ENCODE measurements around the gene NPS. TPM values are rescaled to one million over a fixed set of nuclear protein-coding genes. Genes with fewer than 3 reads are reported as not detected.

The NPS gene
- total and polyA plus RNA-seq, 2 experiments from 2014 or later = not detected

- H3K9me2 ChIP-seq (replicated peaks; ENCODE audit: insufficient read depth) = no peaks in the 10 kb centered on the region
- no peak for DNase-seq (ENCODE audit: low spot score)
- H3K27ac ChIP-seq = no peak overlapping the region
- H3K4me3 ChIP-seq = no peak overlapping the region
- peaks cover 7% of the 10 kb centered on the region for H3K27me3 ChIP-seq
- H4K20me1 ChIP-seq (ENCODE audit: insufficient read depth, poor library complexity, severe bottlenecking) = no peaks in the 10 kb centered on the region
- peak; percentile 40 for TF ChIP-seq CTCF (IDR thresholded peaks at IDR 0.05; ENCODE audit: poor library complexity)
- TF ChIP-seq EZH2phosphoT487 (IDR thresholded peaks at IDR 0.05; ENCODE audit: low read depth, severe bottlenecking, unreplicated experiment) = no peak
- no peak for TF ChIP-seq EZH2 (IDR thresholded peaks at IDR 0.05; ENCODE audit: borderline replicate concordance)
- H3K9me3 ChIP-seq (ENCODE audit: low read depth) = no peaks in the 10 kb centered on the region
- H3K4me2 ChIP-seq = no peak overlapping the region
- H3K4me1 ChIP-seq (ENCODE audit: insufficient read depth) = no peaks in the 10 kb centered on the region
- no peaks in the 10 kb centered on the region for H3K79me2 ChIP-seq
- 79% methylated on average over 8 of the region's 8 CpGs for WGBS (ENCODE audit: low lambda C conversion rate, missing lambda C conversion rate)
- H3K36me3 ChIP-seq (replicated peaks; ENCODE audit: insufficient read depth, low read depth) = no peaks in the 10 kb centered on the region
- no peak overlapping the region for H2AFZ ChIP-seq
Observed at GRCh38 chr10:127577376-127578258, 28.5 kb downstream of the NPS start.

- no peaks in the 10 kb centered on the region for H3K9me2 ChIP-seq (replicated peaks; ENCODE audit: insufficient read depth)
- 75% methylated on average over 10 of the region's 10 CpGs for WGBS (ENCODE audit: low lambda C conversion rate, missing lambda C conversion rate)
- no peak overlapping the region for H3K4me3 ChIP-seq
- no peaks in the 10 kb centered on the region for H4K20me1 ChIP-seq (ENCODE audit: insufficient read depth, poor library complexity, severe bottlenecking)
- H2AFZ ChIP-seq = no peak overlapping the region
- H3K36me3 ChIP-seq (replicated peaks; ENCODE audit: insufficient read depth, low read depth) = no peaks in the 10 kb centered on the region
- TF ChIP-seq EZH2 (IDR thresholded peaks at IDR 0.05; ENCODE audit: borderline replicate concordance) (no peak), CTCF (IDR thresholded peaks at IDR 0.05; ENCODE audit: poor library complexity) (no peak), EZH2phosphoT487 (IDR thresholded peaks at IDR 0.05; ENCODE audit: low read depth, severe bottlenecking, unreplicated experiment) (no peak)
- no peaks in the 10 kb centered on the region for H3K4me1 ChIP-seq (ENCODE audit: insufficient read depth)
- no peak for DNase-seq (ENCODE audit: low spot score)
- no peaks in the 10 kb centered on the region for H3K79me2 ChIP-seq
- H3K27ac ChIP-seq = no peak overlapping the region
- peaks cover 12% of the 10 kb centered on the region for H3K27me3 ChIP-seq
- no peaks in the 10 kb centered on the region for H3K9me3 ChIP-seq (ENCODE audit: low read depth)
- no peak overlapping the region for H3K4me2 ChIP-seq
Observed at GRCh38 chr10:127578259-127578960, 29.3 kb downstream of the NPS start.

- Histone ChIP-seq H2AFZ (no peak overlapping the region), H3K9me2 (replicated peaks; ENCODE audit: insufficient read depth) (no peaks in the 10 kb centered on the region), H3K4me2 (no peak overlapping the region), H3K4me3 (no peak overlapping the region), H4K20me1 (ENCODE audit: insufficient read depth, poor library complexity, severe bottlenecking) (no peaks in the 10 kb centered on the region), H3K27me3 (peaks cover 17% of the 10 kb centered on the region), H3K4me1 (ENCODE audit: insufficient read depth) (no peaks in the 10 kb centered on the region), H3K27ac (no peak overlapping the region), H3K79me2 (no peaks in the 10 kb centered on the region), H3K9me3 (ENCODE audit: low read depth) (no peaks in the 10 kb centered on the region), H3K36me3 (replicated peaks; ENCODE audit: insufficient read depth, low read depth) (no peaks in the 10 kb centered on the region)
- no peak for DNase-seq (ENCODE audit: low spot score)
- 91% methylated on average over 7 of the region's 7 CpGs for WGBS (ENCODE audit: low lambda C conversion rate, missing lambda C conversion rate)
- TF ChIP-seq EZH2phosphoT487 (IDR thresholded peaks at IDR 0.05; ENCODE audit: low read depth, severe bottlenecking, unreplicated experiment) (no peak), EZH2 (IDR thresholded peaks at IDR 0.05; ENCODE audit: borderline replicate concordance) (no peak), CTCF (IDR thresholded peaks at IDR 0.05; ENCODE audit: poor library complexity) (no peak)
Observed at GRCh38 chr10:127578961-127579305, 29.8 kb downstream of the NPS start.

Data from hepatocyte (in vitro differentiated cells).